SJCRH30 (cell line): ENCODE measurements around the gene TFEB. TPM values are rescaled to one million over a fixed set of nuclear protein-coding genes. Genes with fewer than 3 reads are reported as not detected.

Experiments
- DNase-seq, 2 experiments: peaks; one replicate each; pipeline ENCODE4 v3.0.0-alpha.2; 2015 to 2020
- H3K27ac ChIP-seq: fragments of 250-450 bp; sonication (Bioruptor Pico); 2 replicates; pipeline ENCODE4 v1.5.1; 2020; ENCODE audit warnings: mild to moderate bottlenecking, moderate library complexity
- H3K27me3 ChIP-seq: fragments of 250-450 bp; sonication (Bioruptor Pico); 2 replicates; pipeline ENCODE4 v1.5.1; 2020; ENCODE audit warnings: mild to moderate bottlenecking, moderate library complexity
- H3K36me3 ChIP-seq: fragments of 250-450 bp; sonication (Bioruptor Pico); 2 replicates; pipeline ENCODE4 v1.5.1; 2020; ENCODE audit warnings: mild to moderate bottlenecking, moderate library complexity
- H3K4me1 ChIP-seq: fragments of 250-450 bp; sonication (Bioruptor Pico); 2 replicates; pipeline ENCODE4 v1.5.1; 2020; ENCODE audit warnings: mild to moderate bottlenecking, moderate library complexity
- H3K4me3 ChIP-seq: fragments of 250-450 bp; sonication (Bioruptor Pico); 2 replicates; pipeline ENCODE4 v1.5.1; 2020; ENCODE audit warnings: mild to moderate bottlenecking, moderate library complexity
- H3K9me3 ChIP-seq: fragments of 250-450 bp; sonication (Bioruptor Pico); replicated peaks from 2 replicates; pipeline ENCODE4 v1.5.1; 2020; ENCODE audit warnings: mild to moderate bottlenecking, moderate library complexity
- total RNA-seq: library from RNA; depleted of rRNA; stranded (reverse); fragments of >200 nt; shearing (Covaris generic); gene quantifications from 2 replicates; pipeline ENCODE4 v1.2.3, GENCODE V29; 2014

Gene TFEB
- total RNA-seq, 1 experiment from 2014 or later: 0.57 TPM

DNA sequence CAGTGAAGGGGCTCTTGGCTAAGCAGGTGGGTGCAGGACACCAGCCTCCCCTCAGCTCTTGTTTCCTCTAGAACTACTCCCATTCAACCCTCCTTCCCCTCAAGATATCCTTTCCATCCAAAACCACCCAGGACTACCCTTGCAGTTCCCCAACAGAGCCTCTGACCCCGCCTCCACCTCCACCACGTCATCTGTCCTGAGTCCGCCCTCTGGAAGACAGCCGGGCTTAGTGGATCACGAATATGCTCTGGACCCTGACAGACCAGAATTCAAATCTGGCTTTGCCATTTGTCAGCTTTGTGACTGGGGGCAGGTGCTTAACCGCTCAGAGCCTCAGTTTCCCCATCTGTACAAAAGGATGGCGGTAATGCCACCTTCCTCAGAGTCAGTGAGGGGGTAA is 31.4 kb downstream of the TFEB start:
- Histone ChIP-seq H3K27me3 (no peaks in the 10 kb centered on the region), H3K4me3 (no peak overlapping the region), H3K27ac (no peak overlapping the region), H3K4me1 (peaks cover 3% of the 10 kb centered on the region; the same call in 1 of the 2 replicates), H3K9me3 (no peaks in the 10 kb centered on the region), H3K36me3 (no peaks in the 10 kb centered on the region)
- no peak for DNase-seq

DNA sequence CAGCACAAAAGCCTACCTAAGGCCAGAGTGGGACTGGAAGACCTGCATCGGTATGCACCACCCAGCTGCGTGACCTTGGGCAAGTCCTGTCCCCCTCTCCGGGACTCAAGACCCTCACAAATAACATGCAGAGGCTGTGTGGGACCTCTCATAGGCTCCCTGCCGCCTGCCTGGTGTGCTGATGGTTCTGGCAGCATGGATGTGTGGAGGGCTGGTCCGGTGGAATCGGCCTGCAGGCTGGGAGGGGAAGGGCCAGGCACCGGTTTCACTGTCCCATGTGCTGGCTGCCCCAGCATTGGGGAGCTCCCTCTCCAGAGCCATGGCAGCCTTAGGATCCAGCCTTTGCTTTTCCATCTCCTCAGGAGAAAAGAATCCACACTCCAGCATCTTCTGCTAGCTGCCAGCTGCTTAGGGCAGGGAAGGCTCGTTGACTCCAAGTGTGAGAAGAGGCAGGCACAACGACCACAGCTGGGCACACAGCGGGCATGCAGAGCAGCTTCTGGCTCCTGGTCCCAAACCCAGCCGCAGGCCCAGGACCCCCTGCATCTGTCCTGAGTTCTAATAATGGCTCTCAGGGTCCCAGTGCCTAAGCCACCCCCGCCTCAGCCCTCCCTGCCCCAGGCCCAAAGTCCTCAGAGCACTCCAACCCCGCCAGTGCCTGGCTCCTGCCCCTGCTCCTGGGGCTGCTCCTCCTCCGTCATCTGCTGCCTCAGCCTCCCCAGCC is 32.5 kb downstream of the TFEB start:
- H3K4me1 ChIP-seq: peaks cover 14% of the 10 kb centered on the region
- H3K27me3 ChIP-seq: no peaks in the 10 kb centered on the region
- DNase-seq: no peak
- no peaks in the 10 kb centered on the region for H3K9me3 ChIP-seq
- H3K36me3 ChIP-seq: no peaks in the 10 kb centered on the region
- H3K27ac ChIP-seq: no peak overlapping the region
- H3K4me3 ChIP-seq: no peak overlapping the region

DNA sequence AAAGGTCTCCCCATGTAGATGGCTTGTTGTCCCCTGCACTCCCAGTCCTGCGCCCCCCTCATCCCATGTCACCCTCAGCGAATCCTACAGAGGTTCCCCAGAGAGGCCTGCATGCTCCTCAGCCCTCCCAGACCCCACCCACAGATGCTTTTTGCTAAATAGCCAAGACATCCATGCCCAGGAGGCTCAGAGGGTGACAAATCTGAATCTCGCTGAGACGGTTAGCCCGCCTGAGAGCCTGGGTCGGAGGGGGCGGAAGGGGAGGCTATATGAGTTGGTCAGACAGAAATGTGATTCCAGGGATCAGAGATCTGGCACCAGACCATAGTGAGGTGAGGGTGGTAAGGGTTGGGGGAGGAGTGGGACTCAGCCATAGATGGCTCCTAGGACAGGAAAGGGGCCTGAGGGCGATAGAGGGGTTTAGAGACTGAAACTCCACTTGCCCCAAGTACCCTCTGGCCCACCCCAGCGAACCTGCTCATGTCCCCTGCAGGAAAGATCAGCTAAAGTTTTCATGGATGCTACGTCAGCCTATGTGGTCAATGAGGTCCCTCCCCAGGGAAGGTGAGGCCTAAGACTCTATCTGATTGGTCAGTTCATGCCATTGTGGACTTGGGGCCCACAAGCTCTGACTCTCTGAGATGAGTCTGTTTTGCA is 33.2 kb downstream of the TFEB start:
- Histone ChIP-seq H3K9me3 (no peaks in the 10 kb centered on the region), H3K27ac (no peak overlapping the region), H3K27me3 (no peaks in the 10 kb centered on the region), H3K36me3 (no peaks in the 10 kb centered on the region), H3K4me3 (no peak overlapping the region), H3K4me1 (peaks cover 20% of the 10 kb centered on the region)
- DNase-seq: no peak

DNA sequence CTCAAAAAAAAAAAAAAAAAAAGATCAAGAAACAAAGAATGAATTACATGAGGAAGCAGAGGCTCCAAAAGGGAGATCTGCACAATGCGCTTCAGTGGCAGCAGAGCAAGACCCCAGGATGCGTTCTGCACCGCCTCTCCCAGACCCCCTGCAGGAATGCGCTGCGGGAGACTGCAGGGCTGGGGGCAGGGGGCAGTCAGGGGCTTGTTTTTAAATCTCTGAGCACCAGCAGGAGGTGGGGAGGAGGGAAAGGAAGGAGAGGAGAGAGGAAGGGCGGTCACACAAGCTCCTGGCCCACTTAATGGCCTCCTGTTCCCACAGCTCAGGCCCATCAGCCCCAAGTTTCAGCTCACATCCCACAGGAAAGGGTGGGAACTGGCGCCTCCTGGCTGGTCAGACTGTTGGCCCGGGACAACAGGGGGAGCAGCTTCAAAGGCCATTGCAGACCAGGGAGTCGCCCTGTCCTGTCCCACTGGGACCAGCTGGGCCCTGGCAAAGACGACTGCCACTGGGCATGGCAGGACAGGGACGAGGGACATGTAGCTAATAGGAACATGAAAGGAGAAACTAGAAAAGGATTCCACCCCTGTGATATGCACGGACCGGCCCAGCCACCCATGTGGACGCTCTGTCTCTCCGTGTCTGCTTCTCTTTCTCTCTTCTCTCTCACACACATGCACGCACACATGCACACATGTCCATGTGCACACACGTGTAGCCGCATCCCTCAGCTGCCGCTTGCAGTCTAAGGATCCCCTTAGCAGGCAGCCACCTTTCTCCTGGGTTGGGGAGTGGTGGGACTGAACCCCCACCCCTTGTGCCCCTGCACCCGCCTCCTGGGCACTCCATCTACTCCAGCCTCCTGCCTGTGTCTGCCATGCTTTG is 34.7 kb downstream of the TFEB start:
- Histone ChIP-seq H3K4me1 (peaks cover 20% of the 10 kb centered on the region), H3K27ac (no peak overlapping the region), H3K36me3 (no peaks in the 10 kb centered on the region), H3K27me3 (no peaks in the 10 kb centered on the region), H3K4me3 (no peak overlapping the region), H3K9me3 (no peaks in the 10 kb centered on the region)
- DNase-seq: no peak

DNA sequence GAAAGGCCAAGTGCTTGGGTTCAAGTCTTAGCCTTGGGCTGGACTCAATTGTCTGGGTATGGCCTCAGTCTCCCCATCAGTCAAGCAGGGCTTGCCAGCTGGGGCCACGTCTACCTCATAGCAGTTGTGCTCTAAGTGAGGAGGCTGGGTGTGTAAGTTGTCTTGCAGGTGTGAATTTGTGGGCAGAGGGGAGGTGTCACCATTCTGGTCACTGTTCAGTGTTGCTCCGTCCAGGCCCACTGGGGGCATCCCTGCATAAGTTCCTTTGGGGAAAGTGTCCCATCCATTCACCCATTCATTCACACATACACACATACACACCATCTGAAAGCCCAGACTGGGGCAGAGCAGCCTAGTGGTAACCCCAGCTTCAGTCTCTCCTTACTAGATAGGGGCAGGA is 36.3 kb downstream of the TFEB start:
- DNase-seq: no peak
- no peak overlapping the region for H3K4me3 ChIP-seq

DNA sequence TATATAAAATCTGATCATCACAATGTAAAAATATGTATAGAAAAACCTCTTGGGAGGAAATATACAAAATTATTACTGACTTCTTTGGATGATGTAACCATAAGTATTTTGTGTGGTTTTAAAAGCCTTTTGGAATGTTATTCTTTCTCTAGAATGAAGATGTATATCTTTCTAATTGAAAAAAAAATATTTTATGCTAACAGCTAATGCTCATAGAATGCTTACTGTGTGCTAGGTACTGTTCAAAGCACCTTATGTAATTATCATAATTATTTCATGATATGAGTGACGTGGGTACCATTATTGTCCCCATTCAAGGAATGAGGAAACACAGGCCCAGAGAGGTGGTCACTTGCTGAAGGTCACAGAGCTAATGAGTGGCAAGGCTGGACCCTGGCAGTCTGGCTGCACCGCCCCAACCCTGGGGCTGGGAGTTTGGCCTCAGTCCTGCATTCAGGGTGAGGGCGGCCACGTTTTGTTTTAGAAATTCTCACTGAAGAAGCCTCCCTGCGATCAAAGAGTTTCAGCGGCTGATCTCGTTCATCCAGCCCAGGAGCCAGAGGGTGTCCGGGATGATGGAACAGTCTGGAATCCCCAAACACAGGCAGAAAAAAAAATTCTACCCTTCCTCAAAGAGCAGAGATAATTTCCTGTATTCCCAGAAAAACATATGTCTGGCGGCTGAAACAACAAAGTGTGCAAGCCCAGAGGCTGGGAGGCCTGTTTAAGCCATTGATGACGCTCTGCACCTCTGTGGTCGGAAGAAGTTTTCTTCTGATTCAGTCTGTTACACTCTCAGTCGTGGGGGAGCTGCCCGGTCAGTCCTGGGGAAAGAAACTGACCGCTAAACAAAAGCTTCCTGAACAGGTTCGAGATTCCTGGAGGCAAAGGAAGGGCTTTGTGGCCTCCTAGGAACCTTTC is 37.3 kb downstream of the TFEB start:
- Histone ChIP-seq H3K27ac (peak overlapping the region; percentile 27), H3K27me3 (no peaks in the 10 kb centered on the region), H3K4me1 (peaks cover 17% of the 10 kb centered on the region), H3K4me3 (peak overlapping the region; percentile 8), H3K36me3 (no peaks in the 10 kb centered on the region), H3K9me3 (no peaks in the 10 kb centered on the region)
- DNase-seq: peak; percentile 56 to 71

More for the DNA sequence above, 36.3 kb downstream of the TFEB start:
- Histone ChIP-seq H3K4me1 (peaks cover 17% of the 10 kb centered on the region), H3K27ac (no peak overlapping the region; the same call in 1 of the 2 replicates), H3K9me3 (no peaks in the 10 kb centered on the region), H3K27me3 (no peaks in the 10 kb centered on the region), H3K36me3 (no peaks in the 10 kb centered on the region)

DNA sequence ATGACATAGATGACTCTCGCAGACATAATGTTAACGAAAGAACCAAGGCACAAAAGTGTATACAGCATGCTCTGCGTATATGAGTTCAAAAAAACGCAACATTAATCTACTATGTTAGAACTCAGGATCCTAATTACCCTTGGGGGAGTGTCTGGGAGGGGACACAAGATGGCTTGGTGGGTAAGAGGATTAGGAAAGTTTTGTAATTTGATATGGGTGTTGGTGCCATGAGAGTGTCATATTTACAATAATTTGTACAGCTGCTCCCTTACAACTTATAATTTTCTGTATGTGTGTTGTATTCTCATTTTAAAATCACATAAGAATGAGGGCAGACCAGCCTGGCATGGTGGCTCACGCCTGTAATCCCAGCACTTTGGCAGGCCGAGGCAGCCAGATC is 38.6 kb downstream of the TFEB start:
- no peaks in the 10 kb centered on the region for H3K36me3 ChIP-seq
- H3K27ac ChIP-seq: no peak overlapping the region
- H3K4me3 ChIP-seq: no peak overlapping the region
- no peak for DNase-seq
- no peaks in the 10 kb centered on the region for H3K27me3 ChIP-seq
- no peaks in the 10 kb centered on the region for H3K9me3 ChIP-seq
- H3K4me1 ChIP-seq: peaks cover 17% of the 10 kb centered on the region

DNA sequence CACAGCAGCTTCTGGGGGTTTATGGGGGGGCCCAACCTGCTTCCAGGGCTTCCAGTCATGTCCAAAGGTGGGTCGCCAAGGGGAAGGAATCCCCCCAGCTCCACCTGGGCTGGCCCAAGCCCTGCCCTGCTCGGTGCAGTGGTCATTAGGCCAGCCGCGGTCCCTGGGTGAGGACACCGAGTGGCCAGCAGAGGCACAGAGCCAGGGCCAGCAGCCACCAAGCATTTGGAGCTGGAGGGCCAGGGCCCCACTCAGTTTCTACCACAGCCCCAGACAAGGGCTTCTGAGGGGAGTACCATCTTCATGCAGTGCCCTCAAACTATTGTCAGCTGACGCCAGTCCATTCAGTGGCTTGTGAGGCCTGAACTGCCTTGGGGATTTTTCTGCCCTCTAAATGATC is 39.6 kb downstream of the TFEB start:
- H3K4me3 ChIP-seq: no peak overlapping the region
- H3K27ac ChIP-seq: no peak overlapping the region
- H3K4me1 ChIP-seq: peaks cover 17% of the 10 kb centered on the region
- H3K27me3 ChIP-seq: no peaks in the 10 kb centered on the region
- DNase-seq: no peak
- H3K36me3 ChIP-seq: no peaks in the 10 kb centered on the region
- no peaks in the 10 kb centered on the region for H3K9me3 ChIP-seq

DNA sequence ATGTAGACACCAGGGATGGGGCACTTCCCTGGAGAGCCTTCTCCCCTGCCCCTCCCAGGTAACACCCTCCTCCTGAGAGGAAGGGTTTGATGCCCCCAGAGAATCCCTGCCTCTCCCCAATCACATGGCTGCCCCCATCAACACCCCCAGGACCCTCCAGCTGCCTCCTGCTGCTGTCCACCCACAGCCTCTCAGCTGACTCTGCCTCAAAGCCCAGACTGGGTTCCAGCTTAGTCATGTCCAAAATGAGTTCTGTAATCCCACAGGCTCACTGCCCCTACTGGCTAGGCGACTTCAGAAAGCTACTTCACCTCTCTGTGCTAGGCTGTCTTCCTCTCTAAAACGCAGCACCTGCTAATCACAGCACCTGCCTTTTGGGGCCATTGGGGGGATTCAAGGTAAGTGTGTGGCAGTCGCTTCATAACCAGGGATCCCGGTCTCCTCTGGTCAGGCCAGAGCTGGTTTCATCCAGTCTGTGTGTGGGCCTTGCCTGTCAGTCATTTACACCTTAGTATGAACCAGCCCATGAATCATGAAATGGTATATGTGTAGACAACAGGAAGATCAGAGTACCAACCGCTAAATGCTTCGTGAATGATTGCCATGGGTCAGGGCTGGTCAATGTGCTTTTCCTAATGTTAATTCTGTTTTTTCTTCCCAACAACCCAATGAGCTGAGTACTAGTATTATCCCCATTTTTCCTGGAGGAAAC is 40.4 kb downstream of the TFEB start:
- H3K36me3 ChIP-seq: no peaks in the 10 kb centered on the region
- H3K27ac ChIP-seq: no peak overlapping the region
- no peak for DNase-seq
- H3K4me3 ChIP-seq: no peak overlapping the region
- peaks cover 17% of the 10 kb centered on the region for H3K4me1 ChIP-seq
- no peaks in the 10 kb centered on the region for H3K27me3 ChIP-seq
- no peaks in the 10 kb centered on the region for H3K9me3 ChIP-seq

DNA sequence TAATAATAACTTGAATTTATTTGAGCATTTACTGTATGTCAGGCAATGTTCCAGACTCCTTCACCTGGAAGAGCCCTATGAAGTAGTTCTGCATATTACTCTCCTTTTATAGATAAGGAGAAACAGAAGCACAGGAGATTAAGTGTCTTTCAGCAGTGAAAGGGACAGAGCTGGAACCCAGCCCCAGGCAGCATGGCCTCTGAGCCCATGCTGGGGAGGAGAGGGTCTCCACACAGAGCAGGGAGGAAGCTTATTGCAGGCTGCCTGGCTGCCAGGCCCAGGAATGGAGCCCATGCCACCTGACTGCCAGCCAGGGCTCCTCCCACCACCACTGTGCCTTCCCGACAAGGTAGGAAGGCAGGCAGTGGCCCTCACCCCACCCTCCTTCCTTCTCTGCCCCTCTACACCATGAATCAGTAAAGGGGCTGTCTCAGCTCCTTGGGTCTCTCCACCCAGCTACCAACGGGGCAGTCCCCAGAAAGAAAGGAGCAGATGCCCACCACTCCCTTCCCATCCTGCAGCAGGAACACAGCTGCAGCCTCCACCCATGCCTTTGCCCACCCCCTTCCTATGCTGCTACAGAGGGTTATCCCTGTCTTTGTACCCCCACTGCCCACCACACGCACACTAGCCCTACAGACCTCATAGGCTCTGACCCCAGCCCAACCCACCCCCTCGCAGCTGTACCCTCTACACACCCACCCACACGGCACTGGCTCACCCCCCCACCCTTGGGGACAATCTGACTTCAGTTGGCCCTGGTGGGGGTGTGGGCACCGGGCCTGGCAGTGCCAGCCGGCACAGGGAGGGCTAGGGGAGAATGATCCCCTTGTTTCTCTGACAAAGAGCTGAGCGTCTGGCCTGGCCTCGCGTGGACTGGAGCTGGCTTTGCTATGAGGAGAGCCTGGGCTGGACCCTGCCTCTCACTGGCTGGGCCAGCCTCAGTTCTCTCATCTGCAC is 41.8 kb downstream of the TFEB start:
- H3K27me3 ChIP-seq: no peaks in the 10 kb centered on the region
- H3K27ac ChIP-seq: no peak overlapping the region
- no peaks in the 10 kb centered on the region for H3K9me3 ChIP-seq
- H3K4me1 ChIP-seq: peaks cover 12% of the 10 kb centered on the region
- H3K4me3 ChIP-seq: no peak overlapping the region
- no peaks in the 10 kb centered on the region for H3K36me3 ChIP-seq
- no peak for DNase-seq

DNA sequence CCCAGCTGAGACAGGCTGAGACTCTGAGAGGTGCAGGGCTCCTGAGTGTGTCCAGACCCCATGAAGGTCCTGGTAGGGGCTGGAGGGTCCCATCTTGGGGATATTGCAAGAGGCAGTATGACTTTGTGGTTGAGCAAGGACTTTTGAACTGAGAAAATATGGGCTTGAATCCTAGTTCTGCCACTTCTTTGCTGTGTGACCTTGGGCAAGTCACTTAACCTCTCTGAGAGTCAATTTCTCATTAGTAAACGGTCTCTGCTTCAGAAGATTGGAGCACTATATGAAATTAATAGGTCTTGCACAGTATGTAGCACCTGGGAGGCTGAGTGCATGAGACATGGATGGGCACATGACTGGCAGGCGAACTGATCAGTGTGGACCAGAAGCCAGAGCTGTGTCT is 42.7 kb downstream of the TFEB start:
- Histone ChIP-seq H3K27me3 (no peaks in the 10 kb centered on the region), H3K27ac (no peak overlapping the region), H3K9me3 (no peaks in the 10 kb centered on the region), H3K4me3 (no peak overlapping the region), H3K36me3 (no peaks in the 10 kb centered on the region), H3K4me1 (peaks cover 4% of the 10 kb centered on the region)
- no peak for DNase-seq

DNA sequence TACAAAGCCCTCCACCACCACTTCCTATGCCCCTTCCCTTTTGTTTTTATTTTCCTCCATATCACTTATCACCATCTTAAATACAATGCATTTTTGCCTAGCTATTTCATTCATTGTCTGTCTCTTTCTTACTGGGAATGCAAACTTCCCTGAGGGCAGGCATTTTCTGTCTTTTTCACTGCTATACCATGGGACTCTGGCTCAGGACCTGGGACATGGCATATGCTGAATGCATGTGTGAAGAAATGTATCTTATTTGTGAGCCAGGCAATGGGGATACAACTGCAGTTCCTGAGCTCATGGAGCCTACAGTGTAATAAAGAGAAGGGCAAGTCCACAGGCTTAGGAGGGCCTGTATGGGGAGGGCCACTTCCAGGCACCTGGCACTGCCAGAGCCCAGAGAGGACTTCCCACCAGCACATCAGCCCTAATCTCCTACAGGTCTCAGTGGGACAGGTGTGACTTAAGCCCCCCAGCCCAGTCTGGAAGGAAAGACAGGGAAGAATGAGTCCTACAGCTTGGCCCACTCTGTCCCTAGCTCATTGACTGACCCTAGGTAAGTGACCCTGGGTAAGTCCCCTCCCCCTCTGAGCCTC is 43.2 kb downstream of the TFEB start:
- no peak for DNase-seq
- H3K36me3 ChIP-seq: no peaks in the 10 kb centered on the region

More for the DNA sequence above, 43.2 kb downstream of the TFEB start:
- no peak overlapping the region for H3K4me3 ChIP-seq
- no peaks in the 10 kb centered on the region for H3K9me3 ChIP-seq
- H3K4me1 ChIP-seq: no peaks in the 10 kb centered on the region
- H3K27ac ChIP-seq: no peak overlapping the region
- no peaks in the 10 kb centered on the region for H3K27me3 ChIP-seq
